Measurements from ENCODE around the gene PUSL1.

Gene PUSL1

DNA sequence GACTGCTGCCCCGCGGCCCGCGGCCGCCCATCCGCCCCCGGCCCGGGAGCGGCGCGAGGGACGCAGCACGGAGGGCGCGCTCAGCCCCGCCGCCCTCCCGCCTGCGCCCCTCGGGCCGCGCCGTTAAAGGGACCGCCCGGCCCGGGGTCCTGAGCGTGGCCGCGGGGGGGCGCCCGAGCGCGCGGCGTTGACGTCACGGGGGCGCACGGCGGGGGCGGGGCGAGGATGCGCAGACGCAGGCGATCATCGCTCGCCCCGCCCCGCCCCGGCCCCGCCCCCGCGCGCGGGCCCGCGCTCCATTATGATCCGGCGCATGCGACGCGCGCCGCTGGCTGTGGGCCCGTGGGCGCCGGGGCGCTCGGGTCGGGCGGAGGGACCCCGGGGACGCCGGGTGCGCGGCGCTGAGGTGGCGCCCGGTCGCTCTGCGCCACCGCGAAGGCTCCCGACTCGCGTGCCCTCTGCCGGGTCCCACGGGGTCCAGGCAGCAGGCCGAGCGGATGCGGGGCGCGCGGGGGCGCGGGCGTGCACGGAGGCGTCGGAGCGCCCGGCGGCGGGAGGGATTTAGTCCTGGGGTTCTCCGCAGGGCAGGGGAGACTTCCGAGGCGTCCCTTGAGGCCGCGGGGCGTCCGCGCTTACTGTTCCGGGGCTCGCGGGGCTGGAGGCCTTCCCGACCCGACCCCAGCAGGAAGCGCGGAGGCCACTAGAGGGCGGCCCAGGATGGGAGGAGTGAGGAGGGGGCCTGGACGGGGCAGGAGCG lies 41.0 kb downstream of the PUSL1 start, which contains the start of gene DVL1 (continued):
- TF ChIP-seq PATZ1 (tag by site-specific recombination; IDR thresholded peaks at IDR 0.05) (0 out of 2 replicates have a peak, but pooled peaks have one; percentile 37), ZNF670 (tag by site-specific recombination; IDR thresholded peaks at IDR 0.05; ENCODE audit: low read depth) (no peak), ZNF433 (tag by site-specific recombination; IDR thresholded peaks at IDR 0.05; ENCODE audit: low read depth) (no peak), ZSCAN30 (tag by site-specific recombination; IDR thresholded peaks at IDR 0.05) (0 out of 2 replicates have a peak, but pooled peaks have one; percentile 33), KLF9 (tag by site-specific recombination; IDR thresholded peaks at IDR 0.05; ENCODE audit: low read depth) (0 out of 2 replicates have a peak, but pooled peaks have one; percentile 26), ZBTB8A (tag by site-specific recombination; IDR thresholded peaks at IDR 0.05) (peak; percentile 85), ZNF654 (tag by site-specific recombination; IDR thresholded peaks at IDR 0.05; ENCODE audit: low read depth) (no peak), ZBTB48 (tag by site-specific recombination; IDR thresholded peaks at IDR 0.05) (0 out of 2 replicates have a peak, but pooled peaks have one; percentile 21), ZBTB20 (tag by site-specific recombination; IDR thresholded peaks at IDR 0.05) (peak; percentile 35; the same call in 1 of the 2 replicates), ZIC2 (tag by site-specific recombination; IDR thresholded peaks at IDR 0.05) (peak; percentile 41; the same call in 1 of the 2 replicates), SCRT1 (tag by site-specific recombination; IDR thresholded peaks at IDR 0.05; ENCODE audit: borderline replicate concordance) (no peak), ZNF202 (tag by site-specific recombination; IDR thresholded peaks at IDR 0.05; ENCODE audit: borderline replicate concordance) (no peak), ZFHX2 (tag by site-specific recombination; conservative IDR thresholded peaks at IDR 0.05) (peak; percentile 41)
- TF ChIP-seq, protein P1, sequence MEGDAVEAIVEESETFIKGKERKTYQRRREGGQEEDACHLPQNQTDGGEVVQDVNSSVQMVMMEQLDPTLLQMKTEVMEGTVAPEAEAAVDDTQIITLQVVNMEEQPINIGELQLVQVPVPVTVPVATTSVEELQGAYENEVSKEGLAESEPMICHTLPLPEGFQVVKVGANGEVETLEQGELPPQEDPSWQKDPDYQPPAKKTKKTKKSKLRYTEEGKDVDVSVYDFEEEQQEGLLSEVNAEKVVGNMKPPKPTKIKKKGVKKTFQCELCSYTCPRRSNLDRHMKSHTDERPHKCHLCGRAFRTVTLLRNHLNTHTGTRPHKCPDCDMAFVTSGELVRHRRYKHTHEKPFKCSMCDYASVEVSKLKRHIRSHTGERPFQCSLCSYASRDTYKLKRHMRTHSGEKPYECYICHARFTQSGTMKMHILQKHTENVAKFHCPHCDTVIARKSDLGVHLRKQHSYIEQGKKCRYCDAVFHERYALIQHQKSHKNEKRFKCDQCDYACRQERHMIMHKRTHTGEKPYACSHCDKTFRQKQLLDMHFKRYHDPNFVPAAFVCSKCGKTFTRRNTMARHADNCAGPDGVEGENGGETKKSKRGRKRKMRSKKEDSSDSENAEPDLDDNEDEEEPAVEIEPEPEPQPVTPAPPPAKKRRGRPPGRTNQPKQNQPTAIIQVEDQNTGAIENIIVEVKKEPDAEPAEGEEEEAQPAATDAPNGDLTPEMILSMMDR (tag by site-specific recombination; IDR thresholded peaks at IDR 0.05), result peak; percentile 55

DNA sequence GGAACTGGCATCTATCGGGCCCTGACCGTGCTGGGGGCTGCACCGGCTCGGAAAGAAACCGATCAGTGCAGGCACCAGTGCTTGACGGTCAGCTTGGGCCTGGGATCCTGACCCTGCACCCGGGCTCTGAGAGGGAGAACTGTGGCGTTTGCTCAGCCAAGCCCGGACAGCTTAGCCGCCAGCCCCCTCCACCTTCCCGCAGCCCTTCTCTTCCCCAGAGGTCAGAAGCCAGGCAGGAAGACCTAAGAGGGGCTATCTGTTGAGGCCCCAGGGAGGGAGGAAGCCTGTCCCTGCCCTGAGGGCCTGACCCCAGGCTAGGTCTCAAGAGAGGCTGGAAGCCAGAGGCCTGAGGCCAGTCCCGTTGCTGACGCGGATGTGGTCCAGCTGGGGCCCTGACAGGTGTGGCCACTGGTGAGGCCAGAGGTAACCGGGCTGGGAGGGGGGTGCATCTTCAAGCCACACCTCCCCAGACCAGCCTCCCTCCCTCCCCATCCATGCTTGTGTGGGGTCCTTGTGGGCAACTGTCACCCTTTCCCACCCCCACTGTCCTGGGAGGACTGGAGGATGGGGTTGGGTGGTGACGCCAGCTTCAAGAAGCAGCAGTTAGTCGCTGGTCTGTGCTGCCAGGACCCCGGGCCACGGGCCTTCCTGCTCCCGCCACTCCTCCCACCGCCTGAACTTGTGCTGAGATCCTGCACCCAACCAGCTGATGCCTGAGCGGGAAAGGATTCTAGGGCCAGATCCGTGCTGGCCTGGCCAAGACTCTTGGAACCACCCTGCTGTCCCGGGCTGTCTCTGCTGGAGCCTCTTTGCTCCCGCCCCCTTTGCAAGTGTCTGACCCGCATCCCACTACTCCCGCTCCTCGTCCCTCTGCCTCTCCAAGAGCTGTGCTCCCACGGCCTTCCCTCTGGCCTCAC lies 43.4 kb downstream of the PUSL1 start:
- Histone ChIP-seq H3K4me3 (ENCODE audit: low read depth, low read length) (no peak overlapping the region), H3K4me1 (ENCODE audit: control insufficient read depth, insufficient read depth, low read length) (peaks cover 14% of the 10 kb centered on the region), H3K27ac (ENCODE audit: extremely low read depth, low read depth, low read length) (no peak overlapping the region), H3K9me3 (ENCODE audit: control insufficient read depth, insufficient read depth, low read depth, low read length) (no peaks in the 10 kb centered on the region), H3K36me3 (ENCODE audit: control insufficient read depth in 2 of 2, insufficient read depth in 1 of 2, low read length in 2 of 2) (peaks cover 0 to 2% of the 10 kb centered on the region in 2 experiments; a peak in 1 of 3 replicates)
- CTCF ChIA-PET, result interaction anchor here (0.6 to 2.7 kb wide), 4 partner anchors 8 to 26 kb away, joined by 3 to 15 read pairs (median 6); partner anchors contain the start of gene AURKAIP1
- POLR2A ChIA-PET, result interaction anchor here (0.6 to 1.3 kb wide), 5 partner anchors 23 to 153 kb away, joined by 3 to 5 read pairs (median 3); partner anchors contain the start of genes AURKAIP1 and CCNL2
- 0 out of 2 replicates have a peak, but pooled peaks have one; percentile 22 for TF ChIP-seq IKZF3 (tag by site-specific recombination; IDR thresholded peaks at IDR 0.05)
- TF ChIP-seq ZBTB17 (tag by site-specific recombination; IDR thresholded peaks at IDR 0.05), result peak; percentile 73
- no peak for TF ChIP-seq ZNF248 (tag by site-specific recombination; IDR thresholded peaks at IDR 0.05)
- peak; percentile 96 for TF ChIP-seq ZNF600 (tag by site-specific recombination; IDR thresholded peaks at IDR 0.05)
- TF ChIP-seq ZNF37A (tag by site-specific recombination; IDR thresholded peaks at IDR 0.05), result no peak
- TF ChIP-seq TCF7L2 (IDR thresholded peaks at IDR 0.05; ENCODE audit: borderline replicate concordance, low read depth, low read length), result no peak
- TF ChIP-seq SP7 (tag by site-specific recombination; IDR thresholded peaks at IDR 0.05), result peak; percentile 19; the same call in 1 of the 2 replicates
- no peak for TF ChIP-seq ZSCAN23 (tag by site-specific recombination; IDR thresholded peaks at IDR 0.05)
- TF ChIP-seq EGR2 (tag by site-specific recombination; IDR thresholded peaks at IDR 0.05; ENCODE audit: low read depth), result peak; percentile 48; the same call in 1 of the 2 replicates
- no peak for TF ChIP-seq ZNF837 (tag by site-specific recombination; IDR thresholded peaks at IDR 0.05)
- 0 out of 2 replicates have a peak, but pooled peaks have one; percentile 22 for TF ChIP-seq GLIS1 (tag by site-specific recombination; IDR thresholded peaks at IDR 0.05)
- no peak for TF ChIP-seq ZNF302 (tag by site-specific recombination; IDR thresholded peaks at IDR 0.05; ENCODE audit: low read depth)
- peak; percentile 32; the same call in 1 of the 2 replicates for TF ChIP-seq ZFHX2 (tag by site-specific recombination; conservative IDR thresholded peaks at IDR 0.05)
- TF ChIP-seq ZNF341 (tag by site-specific recombination; IDR thresholded peaks at IDR 0.05; ENCODE audit: low read depth), result peak; percentile 97
- TF ChIP-seq OVOL3 (tag by site-specific recombination; IDR thresholded peaks at IDR 0.05), result no peak
- 0 out of 2 replicates have a peak, but pooled peaks have one; percentile 51 for TF ChIP-seq GLIS2 (tag by site-specific recombination; IDR thresholded peaks at IDR 0.05)
- 0 out of 2 replicates have a peak, but pooled peaks have one; percentile 28 for TF ChIP-seq KLF8 (tag by site-specific recombination; IDR thresholded peaks at IDR 0.05)
- TF ChIP-seq SP2 (tag by site-specific recombination; IDR thresholded peaks at IDR 0.05), result peak; percentile 66
- no peak for TF ChIP-seq ZSCAN30 (tag by site-specific recombination; IDR thresholded peaks at IDR 0.05)

Data from HEK293 (cell line).